Measurements from ENCODE around the gene PLCB2. TPM values are rescaled to one million over a fixed set of nuclear protein-coding genes. Genes with fewer than 3 reads are reported as not detected.

Gene PLCB2
- total and polyA plus RNA-seq, 2 experiments from 2014 or later, result 9.5 to 13.8 TPM

DNA sequence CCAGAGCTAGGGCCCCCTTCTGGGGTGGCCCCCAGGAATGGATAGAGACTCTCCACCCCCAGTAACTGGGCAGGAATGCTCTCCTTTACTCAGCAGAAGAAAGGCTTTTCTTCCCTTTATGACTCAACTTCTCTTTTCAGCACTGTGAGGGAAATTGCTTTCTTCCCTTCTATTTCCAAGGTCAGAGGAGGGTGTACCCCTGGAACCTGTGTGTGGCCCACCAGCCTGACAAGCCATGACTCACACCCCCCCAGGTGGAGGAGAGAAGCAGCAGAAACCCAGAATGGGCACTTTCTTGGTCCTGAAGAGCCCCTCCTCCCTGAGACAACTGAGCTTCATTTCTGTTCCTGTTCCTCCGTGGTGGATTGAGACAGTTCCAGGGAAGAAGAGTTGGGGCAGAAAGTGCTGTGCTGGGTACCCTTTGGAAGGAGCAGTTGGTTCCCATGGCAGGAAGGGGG is 22.2 kb downstream of the PLCB2 start:
- Mint-ChIP-seq H3K27ac (no peak overlapping the region), H3K27me3 (ENCODE audit: insufficient read depth, low read depth, poor library complexity) (peaks cover 65% of the 10 kb centered on the region), H3K4me1 (peaks cover 49% of the 10 kb centered on the region), H3K36me3 (ENCODE audit: low read depth) (peaks cover 2% of the 10 kb centered on the region; the same call in 1 of the 3 replicates), H3K9me3 (no peaks in the 10 kb centered on the region), H3K4me3 (no peak overlapping the region)
- Histone ChIP-seq H3K9me2 (ENCODE audit: insufficient read depth) (no peaks in the 10 kb centered on the region), H3K4me2 (peak overlapping the region; percentile 40; the same call in 1 of the 2 replicates), H3K36me3 (ENCODE audit: insufficient read depth) (no peaks in the 10 kb centered on the region), H3K79me2 (replicated peaks; ENCODE audit: insufficient read depth) (no peaks in the 10 kb centered on the region), H3K4me1 (ENCODE audit: insufficient read depth) (peaks cover 29% of the 10 kb centered on the region), H3K27ac (ENCODE audit: low read depth) (no peak overlapping the region), H3K4me3 (no peak overlapping the region), H2AFZ (no peak overlapping the region), H3K27me3 (ENCODE audit: insufficient read depth) (peaks cover 84% of the 10 kb centered on the region), H3F3A (replicated peaks; ENCODE audit: low read depth) (peaks cover 18% of the 10 kb centered on the region; the same call in 1 of the 2 replicates), H4K20me1 (replicated peaks; ENCODE audit: insufficient read depth) (no peaks in the 10 kb centered on the region)
- TF ChIP-seq CREB1 (CRISPR knock-in tag; IDR thresholded peaks at IDR 0.05; ENCODE audit: low read depth) (no peak), EZH2phosphoT487 (IDR thresholded peaks at IDR 0.05; ENCODE audit: unreplicated experiment) (no peak), JUNB (IDR thresholded peaks at IDR 0.05; ENCODE audit: unreplicated experiment) (no peak), ZNF114 (CRISPR knock-in tag; IDR thresholded peaks at IDR 0.05) (no peak), POLR2AphosphoS5 (IDR thresholded peaks at IDR 0.05; ENCODE audit: low read depth) (no peak), EZH2 (IDR thresholded peaks at IDR 0.05; ENCODE audit: low read depth, unreplicated experiment) (no peak), NANOG (IDR thresholded peaks at IDR 0.05; ENCODE audit: borderline replicate concordance) (no peak), STAT1 (IDR thresholded peaks at IDR 0.05; ENCODE audit: unreplicated experiment) (no peak), ZNF331 (CRISPR knock-in tag; IDR thresholded peaks at IDR 0.05; ENCODE audit: low read depth) (no peak)
- TF ChIP-seq, protein P1, sequence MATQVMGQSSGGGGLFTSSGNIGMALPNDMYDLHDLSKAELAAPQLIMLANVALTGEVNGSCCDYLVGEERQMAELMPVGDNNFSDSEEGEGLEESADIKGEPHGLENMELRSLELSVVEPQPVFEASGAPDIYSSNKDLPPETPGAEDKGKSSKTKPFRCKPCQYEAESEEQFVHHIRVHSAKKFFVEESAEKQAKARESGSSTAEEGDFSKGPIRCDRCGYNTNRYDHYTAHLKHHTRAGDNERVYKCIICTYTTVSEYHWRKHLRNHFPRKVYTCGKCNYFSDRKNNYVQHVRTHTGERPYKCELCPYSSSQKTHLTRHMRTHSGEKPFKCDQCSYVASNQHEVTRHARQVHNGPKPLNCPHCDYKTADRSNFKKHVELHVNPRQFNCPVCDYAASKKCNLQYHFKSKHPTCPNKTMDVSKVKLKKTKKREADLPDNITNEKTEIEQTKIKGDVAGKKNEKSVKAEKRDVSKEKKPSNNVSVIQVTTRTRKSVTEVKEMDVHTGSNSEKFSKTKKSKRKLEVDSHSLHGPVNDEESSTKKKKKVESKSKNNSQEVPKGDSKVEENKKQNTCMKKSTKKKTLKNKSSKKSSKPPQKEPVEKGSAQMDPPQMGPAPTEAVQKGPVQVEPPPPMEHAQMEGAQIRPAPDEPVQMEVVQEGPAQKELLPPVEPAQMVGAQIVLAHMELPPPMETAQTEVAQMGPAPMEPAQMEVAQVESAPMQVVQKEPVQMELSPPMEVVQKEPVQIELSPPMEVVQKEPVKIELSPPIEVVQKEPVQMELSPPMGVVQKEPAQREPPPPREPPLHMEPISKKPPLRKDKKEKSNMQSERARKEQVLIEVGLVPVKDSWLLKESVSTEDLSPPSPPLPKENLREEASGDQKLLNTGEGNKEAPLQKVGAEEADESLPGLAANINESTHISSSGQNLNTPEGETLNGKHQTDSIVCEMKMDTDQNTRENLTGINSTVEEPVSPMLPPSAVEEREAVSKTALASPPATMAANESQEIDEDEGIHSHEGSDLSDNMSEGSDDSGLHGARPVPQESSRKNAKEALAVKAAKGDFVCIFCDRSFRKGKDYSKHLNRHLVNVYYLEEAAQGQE (IDR thresholded peaks at IDR 0.05; ENCODE audit: unreplicated experiment), result no peak
- TF ChIP-seq, protein P2, sequence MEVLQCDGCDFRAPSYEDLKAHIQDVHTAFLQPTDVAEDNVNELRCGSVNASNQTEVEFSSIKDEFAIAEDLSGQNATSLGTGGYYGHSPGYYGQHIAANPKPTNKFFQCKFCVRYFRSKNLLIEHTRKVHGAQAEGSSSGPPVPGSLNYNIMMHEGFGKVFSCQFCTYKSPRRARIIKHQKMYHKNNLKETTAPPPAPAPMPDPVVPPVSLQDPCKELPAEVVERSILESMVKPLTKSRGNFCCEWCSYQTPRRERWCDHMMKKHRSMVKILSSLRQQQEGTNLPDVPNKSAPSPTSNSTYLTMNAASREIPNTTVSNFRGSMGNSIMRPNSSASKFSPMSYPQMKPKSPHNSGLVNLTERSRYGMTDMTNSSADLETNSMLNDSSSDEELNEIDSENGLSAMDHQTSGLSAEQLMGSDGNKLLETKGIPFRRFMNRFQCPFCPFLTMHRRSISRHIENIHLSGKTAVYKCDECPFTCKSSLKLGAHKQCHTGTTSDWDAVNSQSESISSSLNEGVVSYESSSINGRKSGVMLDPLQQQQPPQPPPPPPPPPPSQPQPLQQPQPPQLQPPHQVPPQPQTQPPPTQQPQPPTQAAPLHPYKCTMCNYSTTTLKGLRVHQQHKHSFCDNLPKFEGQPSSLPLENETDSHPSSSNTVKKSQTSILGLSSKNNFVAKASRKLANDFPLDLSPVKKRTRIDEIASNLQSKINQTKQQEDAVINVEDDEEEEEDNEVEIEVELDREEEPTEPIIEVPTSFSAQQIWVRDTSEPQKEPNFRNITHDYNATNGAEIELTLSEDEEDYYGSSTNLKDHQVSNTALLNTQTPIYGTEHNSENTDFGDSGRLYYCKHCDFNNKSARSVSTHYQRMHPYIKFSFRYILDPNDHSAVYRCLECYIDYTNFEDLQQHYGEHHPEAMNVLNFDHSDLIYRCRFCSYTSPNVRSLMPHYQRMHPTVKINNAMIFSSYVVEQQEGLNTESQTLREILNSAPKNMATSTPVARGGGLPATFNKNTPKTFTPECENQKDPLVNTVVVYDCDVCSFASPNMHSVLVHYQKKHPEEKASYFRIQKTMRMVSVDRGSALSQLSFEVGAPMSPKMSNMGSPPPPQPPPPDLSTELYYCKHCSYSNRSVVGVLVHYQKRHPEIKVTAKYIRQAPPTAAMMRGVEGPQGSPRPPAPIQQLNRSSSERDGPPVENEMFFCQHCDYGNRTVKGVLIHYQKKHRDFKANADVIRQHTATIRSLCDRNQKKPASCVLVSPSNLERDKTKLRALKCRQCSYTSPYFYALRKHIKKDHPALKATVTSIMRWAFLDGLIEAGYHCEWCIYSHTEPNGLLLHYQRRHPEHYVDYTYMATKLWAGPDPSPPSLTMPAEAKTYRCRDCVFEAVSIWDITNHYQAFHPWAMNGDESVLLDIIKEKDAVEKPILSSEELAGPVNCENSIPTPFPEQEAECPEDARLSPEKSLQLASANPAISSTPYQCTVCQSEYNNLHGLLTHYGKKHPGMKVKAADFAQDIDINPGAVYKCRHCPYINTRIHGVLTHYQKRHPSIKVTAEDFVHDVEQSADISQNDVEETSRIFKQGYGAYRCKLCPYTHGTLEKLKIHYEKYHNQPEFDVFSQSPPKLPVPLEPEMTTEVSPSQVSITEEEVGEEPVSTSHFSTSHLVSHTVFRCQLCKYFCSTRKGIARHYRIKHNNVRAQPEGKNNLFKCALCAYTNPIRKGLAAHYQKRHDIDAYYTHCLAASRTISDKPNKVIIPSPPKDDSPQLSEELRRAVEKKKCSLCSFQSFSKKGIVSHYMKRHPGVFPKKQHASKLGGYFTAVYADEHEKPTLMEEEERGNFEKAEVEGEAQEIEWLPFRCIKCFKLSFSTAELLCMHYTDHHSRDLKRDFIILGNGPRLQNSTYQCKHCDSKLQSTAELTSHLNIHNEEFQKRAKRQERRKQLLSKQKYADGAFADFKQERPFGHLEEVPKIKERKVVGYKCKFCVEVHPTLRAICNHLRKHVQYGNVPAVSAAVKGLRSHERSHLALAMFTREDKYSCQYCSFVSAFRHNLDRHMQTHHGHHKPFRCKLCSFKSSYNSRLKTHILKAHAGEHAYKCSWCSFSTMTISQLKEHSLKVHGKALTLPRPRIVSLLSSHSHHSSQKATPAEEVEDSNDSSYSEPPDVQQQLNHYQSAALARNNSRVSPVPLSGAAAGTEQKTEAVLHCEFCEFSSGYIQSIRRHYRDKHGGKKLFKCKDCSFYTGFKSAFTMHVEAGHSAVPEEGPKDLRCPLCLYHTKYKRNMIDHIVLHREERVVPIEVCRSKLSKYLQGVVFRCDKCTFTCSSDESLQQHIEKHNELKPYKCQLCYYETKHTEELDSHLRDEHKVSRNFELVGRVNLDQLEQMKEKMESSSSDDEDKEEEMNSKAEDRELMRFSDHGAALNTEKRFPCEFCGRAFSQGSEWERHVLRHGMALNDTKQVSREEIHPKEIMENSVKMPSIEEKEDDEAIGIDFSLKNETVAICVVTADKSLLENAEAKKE (CRISPR knock-in tag; IDR thresholded peaks at IDR 0.05), result no peak
- TF ChIP-seq, protein P3, sequence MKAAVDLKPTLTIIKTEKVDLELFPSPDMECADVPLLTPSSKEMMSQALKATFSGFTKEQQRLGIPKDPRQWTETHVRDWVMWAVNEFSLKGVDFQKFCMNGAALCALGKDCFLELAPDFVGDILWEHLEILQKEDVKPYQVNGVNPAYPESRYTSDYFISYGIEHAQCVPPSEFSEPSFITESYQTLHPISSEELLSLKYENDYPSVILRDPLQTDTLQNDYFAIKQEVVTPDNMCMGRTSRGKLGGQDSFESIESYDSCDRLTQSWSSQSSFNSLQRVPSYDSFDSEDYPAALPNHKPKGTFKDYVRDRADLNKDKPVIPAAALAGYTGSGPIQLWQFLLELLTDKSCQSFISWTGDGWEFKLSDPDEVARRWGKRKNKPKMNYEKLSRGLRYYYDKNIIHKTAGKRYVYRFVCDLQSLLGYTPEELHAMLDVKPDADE (IDR thresholded peaks at IDR 0.05), result no peak
- TF ChIP-seq, protein P4, sequence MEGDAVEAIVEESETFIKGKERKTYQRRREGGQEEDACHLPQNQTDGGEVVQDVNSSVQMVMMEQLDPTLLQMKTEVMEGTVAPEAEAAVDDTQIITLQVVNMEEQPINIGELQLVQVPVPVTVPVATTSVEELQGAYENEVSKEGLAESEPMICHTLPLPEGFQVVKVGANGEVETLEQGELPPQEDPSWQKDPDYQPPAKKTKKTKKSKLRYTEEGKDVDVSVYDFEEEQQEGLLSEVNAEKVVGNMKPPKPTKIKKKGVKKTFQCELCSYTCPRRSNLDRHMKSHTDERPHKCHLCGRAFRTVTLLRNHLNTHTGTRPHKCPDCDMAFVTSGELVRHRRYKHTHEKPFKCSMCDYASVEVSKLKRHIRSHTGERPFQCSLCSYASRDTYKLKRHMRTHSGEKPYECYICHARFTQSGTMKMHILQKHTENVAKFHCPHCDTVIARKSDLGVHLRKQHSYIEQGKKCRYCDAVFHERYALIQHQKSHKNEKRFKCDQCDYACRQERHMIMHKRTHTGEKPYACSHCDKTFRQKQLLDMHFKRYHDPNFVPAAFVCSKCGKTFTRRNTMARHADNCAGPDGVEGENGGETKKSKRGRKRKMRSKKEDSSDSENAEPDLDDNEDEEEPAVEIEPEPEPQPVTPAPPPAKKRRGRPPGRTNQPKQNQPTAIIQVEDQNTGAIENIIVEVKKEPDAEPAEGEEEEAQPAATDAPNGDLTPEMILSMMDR (conservative IDR thresholded peaks at IDR 0.05; ENCODE audit: low read depth in 2 of 2), result no peak
- ATAC-seq (no peak), DNase-seq (ENCODE audit: low spot score) (no peak)

Data from GM23338 (cell line).